Activated naive CD4-positive, alpha-beta T cell treated with anti-CD3 and anti-CD28 coated beads, Interleukin-2, amount 50 U/mL, for 24 hours (primary cell): ENCODE data around the gene ATP6V1G1.
A peak's percentile ranks its signal among the peaks of the same experiment; 100 is the strongest.

Experiments
- H3K27ac Mint-ChIP-seq: one replicate; pipeline ENCODE4 v1.8.0; 2021; ENCODE audit warnings: mild to moderate bottlenecking, mixed read lengths
- H3K27me3 Mint-ChIP-seq: one replicate; pipeline ENCODE4 v1.8.0; 2021; ENCODE audit warnings: mixed read lengths
- H3K36me3 Mint-ChIP-seq: one replicate; pipeline ENCODE4 v1.8.0; 2021; ENCODE audit warnings: mixed read lengths
- H3K4me1 Mint-ChIP-seq: one replicate; pipeline ENCODE4 v1.8.0; 2021; ENCODE audit warnings: mixed read lengths
- H3K4me3 Mint-ChIP-seq: one replicate; pipeline ENCODE4 v1.8.0; 2021; ENCODE audit warnings: mild to moderate bottlenecking, mixed read lengths
- H3K9me3 Mint-ChIP-seq: one replicate; pipeline ENCODE4 v1.8.0; 2021; ENCODE audit warnings: mixed read lengths

Gene ATP6V1G1

DNA sequence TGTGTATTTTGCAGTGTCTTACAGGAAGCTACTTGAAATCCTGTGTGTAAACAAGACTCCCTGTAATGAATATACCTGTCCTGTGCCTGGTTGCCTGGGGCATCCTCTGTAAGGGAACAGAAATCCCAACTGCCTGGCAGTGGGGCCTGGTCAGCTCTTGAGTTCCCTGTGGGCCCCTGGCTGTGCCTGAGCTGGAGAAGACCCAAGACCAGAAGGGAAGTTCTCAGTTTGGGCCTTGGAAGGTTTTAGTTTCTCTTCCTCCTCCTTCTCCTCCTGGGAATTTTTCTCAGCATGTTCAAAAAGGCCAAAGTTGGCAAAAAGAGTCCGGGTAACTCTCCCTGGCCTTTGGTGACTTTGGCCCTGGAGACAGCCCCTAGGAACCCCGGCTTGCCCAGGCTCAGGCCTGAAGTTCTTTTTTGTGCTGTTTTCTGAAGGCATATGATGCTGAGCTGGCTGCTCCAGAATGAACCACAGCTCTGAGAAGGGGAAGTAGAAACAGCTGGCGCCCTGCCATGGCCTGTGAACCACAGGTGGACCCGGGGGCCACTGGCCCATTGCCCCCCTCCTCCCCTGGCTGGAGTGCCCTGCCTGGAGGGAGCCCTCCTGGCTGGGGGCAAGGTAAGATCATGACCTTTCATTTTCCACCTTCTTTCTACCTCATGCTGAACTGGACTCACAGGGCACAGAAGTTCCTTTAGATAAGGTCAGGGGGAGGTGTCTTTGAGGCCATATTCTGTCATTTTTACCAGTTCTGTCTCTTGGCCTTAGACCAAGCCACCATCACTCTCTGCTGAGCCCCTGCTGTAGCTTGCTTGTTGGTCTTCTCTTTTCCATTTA is 29.3 kb downstream of the ATP6V1G1 start:
- Mint-ChIP-seq H3K4me1 (peaks cover 68% of the 10 kb centered on the region), H3K4me3 (peak overlapping the region; percentile 36), H3K36me3 (peaks cover 14% of the 10 kb centered on the region)

DNA sequence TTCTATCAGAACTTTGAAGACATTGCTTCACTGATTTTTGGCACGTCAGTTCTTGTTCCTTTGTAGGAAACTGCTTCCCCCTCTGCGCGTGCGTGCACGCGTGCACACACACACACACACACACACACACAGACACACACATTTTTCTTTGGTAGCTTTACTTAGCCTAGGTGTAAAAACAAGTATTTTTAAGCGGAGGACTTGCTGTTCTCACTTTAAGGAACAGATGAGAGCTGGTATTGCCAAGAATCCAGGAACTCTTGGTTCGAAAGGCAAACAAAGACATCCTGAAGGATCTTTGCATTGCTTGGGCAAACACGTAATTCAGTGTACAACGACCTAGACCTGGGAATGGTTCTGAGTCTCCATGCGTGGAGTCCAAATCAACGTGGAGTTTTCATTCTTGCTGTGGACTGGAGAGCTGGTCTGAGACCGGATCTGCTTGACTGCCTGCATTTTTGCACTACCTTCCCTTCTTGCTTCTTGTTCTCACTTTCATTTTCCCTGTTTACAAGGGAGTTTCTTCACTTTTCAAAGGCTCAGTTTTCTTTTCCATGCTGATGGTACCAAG is 31.7 kb downstream of the ATP6V1G1 start:
- Mint-ChIP-seq H3K27me3 (no peaks in the 10 kb centered on the region), H3K27ac (peak overlapping the region; percentile 92), H3K36me3 (peaks cover 17% of the 10 kb centered on the region), H3K4me3 (peak overlapping the region; percentile 82), H3K9me3 (no peaks in the 10 kb centered on the region), H3K4me1 (peaks cover 48% of the 10 kb centered on the region)

More for the DNA sequence above, 29.3 kb downstream of the ATP6V1G1 start:
- Mint-ChIP-seq H3K27me3 (no peaks in the 10 kb centered on the region), H3K9me3 (no peaks in the 10 kb centered on the region), H3K27ac (peak overlapping the region; percentile 91)

DNA sequence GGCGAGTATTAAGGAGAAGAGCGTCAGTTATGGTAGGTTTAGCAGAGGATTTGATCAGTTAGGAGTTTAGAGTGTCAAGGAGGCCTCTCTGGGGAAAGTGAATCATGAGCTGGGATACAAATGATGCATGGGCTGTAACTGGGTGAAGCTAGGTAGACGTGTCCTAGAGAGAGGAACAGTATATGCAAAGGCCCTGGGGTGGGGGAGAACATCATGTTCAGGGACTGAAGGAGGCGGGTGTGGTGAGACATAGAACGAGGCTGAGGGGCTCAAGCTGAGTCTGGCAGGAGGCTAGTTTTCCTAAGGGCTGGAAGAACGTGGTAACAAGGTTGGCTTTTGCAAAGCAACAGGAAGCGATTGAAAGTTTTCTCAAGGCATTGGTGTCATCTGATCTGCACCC is 34.0 kb downstream of the ATP6V1G1 start:
- Mint-ChIP-seq H3K27me3 (no peaks in the 10 kb centered on the region), H3K9me3 (no peaks in the 10 kb centered on the region), H3K36me3 (peaks cover 14% of the 10 kb centered on the region), H3K4me3 (no peak overlapping the region), H3K27ac (no peak overlapping the region), H3K4me1 (peaks cover 36% of the 10 kb centered on the region)

DNA sequence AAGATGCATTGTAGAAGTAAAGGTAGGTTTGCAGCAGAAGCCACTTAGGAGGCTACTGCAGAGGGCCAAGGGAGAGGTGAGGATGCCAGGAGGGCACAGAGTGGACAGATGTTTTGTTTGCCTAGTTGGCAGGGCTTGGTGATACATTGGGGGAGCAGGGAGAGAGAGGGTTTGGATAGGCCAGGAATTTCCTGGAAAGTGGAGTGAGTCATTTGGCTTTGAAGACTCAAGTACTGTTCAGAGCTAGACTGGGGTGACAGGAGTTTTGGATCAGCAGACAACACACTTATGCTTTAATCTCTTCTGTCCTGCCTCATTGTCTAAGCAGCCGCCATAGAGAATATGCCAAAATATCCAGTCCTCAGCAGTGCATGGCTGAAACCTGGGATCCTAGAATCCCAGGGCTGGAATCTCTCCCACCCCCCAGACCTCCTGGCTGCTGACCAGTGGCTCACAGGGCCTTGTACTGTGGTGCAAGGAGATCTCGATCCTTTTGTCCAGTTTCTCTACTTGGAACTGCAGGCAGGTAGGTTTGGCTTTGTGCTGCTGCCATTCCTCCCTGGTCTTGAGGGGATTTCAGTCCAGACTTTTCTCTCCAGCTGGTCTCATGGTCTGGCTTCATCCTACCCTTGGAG is 34.5 kb downstream of the ATP6V1G1 start:
- Mint-ChIP-seq H3K4me1 (peaks cover 31% of the 10 kb centered on the region), H3K4me3 (no peak overlapping the region), H3K9me3 (no peaks in the 10 kb centered on the region), H3K27ac (no peak overlapping the region), H3K27me3 (no peaks in the 10 kb centered on the region), H3K36me3 (peaks cover 16% of the 10 kb centered on the region)

DNA sequence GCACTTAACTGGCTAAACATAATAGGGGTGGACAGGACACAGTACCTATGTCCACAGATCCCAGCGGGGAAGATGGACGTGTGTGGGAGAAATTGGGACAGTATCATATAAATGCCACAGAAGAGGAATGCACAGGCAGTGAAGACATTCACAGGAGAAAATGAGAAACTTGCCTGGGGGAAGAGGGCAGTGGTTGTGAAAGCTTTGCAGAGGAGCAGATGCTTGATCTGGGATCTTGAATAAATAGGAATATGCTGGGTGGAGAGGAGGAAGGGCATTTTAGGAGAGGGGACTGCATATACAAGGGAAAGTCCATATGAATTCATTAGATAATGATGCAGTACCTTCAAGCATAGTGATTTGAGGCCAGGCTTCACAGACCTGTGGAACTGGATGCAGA is 37.1 kb downstream of the ATP6V1G1 start:
- H3K36me3 Mint-ChIP-seq: peaks cover 16% of the 10 kb centered on the region
- no peak overlapping the region for H3K4me3 Mint-ChIP-seq
- H3K9me3 Mint-ChIP-seq: no peaks in the 10 kb centered on the region
- H3K27me3 Mint-ChIP-seq: no peaks in the 10 kb centered on the region
- H3K27ac Mint-ChIP-seq: peak overlapping the region; percentile 15
- H3K4me1 Mint-ChIP-seq: peaks cover 13% of the 10 kb centered on the region

DNA sequence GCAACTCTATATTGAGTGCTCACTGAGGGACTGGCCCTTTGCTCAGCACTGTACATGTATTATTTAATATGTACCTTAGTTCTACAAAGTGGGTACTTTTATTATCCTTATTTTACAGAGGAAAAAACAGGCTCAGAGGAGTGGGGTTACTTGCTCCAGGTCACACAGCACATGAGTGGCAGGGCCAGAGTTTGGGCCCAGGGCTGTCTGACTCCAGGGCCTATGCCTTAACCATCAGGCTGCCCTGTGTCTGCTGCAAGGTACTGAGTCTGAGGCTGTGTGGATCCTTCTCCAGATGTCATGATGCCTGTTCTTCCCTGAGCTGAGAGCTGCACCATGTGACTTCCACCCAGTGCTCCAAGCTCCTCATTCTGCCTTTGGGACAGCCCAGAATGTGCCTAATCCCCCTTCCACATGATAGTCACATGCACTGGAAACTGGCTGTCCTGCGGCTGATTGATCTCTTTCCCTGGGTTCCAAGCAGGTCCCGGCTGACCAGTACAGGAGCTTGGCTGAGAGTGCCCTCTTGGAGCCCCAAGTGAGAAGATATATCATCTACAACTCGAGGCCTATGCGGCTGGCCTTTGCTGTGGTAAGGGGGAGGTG is 38.9 kb downstream of the ATP6V1G1 start:
- Mint-ChIP-seq H3K4me1 (peaks cover 8% of the 10 kb centered on the region), H3K4me3 (no peak overlapping the region), H3K27me3 (no peaks in the 10 kb centered on the region), H3K36me3 (peaks cover 14% of the 10 kb centered on the region), H3K9me3 (no peaks in the 10 kb centered on the region), H3K27ac (no peak overlapping the region)

DNA sequence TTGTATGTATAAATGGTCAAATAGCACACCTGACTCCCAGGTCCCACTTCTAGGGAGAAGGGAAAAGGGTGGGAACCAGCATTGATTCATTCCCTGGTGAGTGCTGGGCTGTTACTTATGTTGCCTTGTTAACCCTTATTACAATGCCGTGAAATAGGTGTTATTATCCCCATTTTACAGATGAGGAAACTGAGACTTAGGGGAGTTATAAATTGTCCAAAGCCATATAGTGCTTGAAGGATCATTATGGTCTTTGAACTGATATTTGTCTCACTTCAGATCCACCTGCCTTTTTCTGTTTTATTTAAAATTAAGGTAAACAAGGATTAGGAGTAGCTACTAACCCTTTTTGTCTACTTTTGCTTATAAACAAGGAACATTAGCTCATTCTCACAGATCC is 40.0 kb downstream of the ATP6V1G1 start:
- no peaks in the 10 kb centered on the region for H3K9me3 Mint-ChIP-seq

DNA sequence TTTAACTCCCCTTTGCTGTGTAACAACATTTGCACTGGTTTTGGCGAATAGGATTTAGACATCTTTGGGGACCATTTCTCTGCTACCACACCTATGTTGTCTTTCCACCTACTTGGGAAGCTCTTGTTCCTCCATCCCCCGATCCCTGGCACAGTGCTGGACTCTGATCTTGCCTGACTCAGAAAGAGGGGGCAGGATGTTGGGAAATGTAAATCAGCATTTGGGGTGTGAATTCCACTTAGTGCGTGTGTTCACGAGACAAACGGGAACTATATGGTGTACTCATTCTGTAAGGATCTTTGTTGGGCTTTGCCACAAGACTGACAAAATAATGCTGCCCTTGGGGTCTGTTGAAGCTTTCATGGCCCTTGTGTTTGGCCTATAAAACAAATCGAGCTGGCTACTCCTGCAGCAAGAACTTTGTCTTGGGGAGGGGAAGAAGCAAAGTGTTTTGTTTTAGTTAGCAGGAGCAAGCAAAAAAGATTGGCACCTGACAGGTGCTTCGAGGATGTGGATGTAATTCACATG is 42.1 kb downstream of the ATP6V1G1 start:
- Mint-ChIP-seq H3K9me3 (no peaks in the 10 kb centered on the region), H3K36me3 (peaks cover 9% of the 10 kb centered on the region), H3K27me3 (no peaks in the 10 kb centered on the region), H3K4me3 (no peak overlapping the region), H3K4me1 (peaks cover under 1% of the 10 kb centered on the region), H3K27ac (no peak overlapping the region)

More for the DNA sequence above, 40.0 kb downstream of the ATP6V1G1 start:
- Mint-ChIP-seq H3K27ac (no peak overlapping the region), H3K36me3 (peaks cover 7% of the 10 kb centered on the region), H3K4me3 (no peak overlapping the region), H3K27me3 (no peaks in the 10 kb centered on the region), H3K4me1 (peaks cover 4% of the 10 kb centered on the region)

DNA sequence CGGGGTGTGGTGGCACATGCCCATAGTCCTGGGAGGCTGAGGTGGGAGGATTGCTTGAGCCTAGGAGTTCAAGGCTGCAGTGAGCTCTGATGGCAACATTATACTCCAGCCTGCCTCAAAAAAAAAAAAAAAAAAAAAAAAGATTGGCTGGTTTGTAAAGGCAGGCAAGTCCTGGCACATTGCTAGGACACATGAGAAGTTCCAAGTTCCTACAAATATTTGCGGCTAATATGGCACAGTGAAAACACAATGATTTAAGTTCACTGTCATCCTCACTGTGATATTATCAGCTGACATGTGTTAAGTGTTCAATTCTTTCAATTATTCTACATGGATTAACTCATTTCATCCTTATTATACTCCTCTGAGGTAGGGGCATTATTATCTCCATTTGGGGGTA is 43.6 kb downstream of the ATP6V1G1 start:
- peak overlapping the region; percentile 57 for H3K27ac Mint-ChIP-seq
- no peaks in the 10 kb centered on the region for H3K27me3 Mint-ChIP-seq
- H3K4me1 Mint-ChIP-seq: no peaks in the 10 kb centered on the region
- H3K4me3 Mint-ChIP-seq: no peak overlapping the region
- H3K9me3 Mint-ChIP-seq: no peaks in the 10 kb centered on the region
- H3K36me3 Mint-ChIP-seq: peaks cover 9% of the 10 kb centered on the region

DNA sequence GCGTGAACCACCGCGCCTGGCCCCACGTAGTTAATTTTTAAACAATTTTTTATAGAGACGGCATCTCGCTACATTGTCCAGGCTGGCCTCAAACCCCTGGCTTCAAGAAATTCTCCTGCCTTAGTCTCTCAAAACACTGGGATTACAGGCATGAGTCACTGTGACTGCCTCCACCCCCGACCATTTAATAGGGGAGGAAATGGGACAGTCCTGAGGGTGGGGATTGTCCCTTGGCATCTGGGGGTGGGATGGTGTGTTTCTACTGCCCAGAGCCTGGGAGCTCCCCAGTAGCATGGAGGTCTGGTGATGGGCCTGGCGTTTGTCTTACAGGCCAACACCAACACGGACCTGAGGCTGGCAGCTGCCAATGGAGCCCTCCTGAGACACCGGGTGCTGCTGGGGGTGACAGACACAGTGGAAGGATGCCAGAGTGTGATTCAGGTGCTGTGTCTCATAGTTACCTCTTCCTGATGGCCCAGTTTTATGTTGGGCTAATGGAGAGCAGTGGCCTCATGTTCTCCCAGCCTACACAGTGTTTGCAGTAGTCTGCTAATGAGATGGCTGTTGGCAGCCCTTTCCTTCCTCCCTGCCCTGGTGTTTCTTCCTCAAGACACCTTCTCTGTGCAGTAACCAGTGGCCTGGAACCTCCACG is 46.0 kb downstream of the ATP6V1G1 start:
- Mint-ChIP-seq H3K4me1 (no peaks in the 10 kb centered on the region), H3K36me3 (peaks cover 10% of the 10 kb centered on the region), H3K27ac (peak overlapping the region; percentile 35), H3K27me3 (no peaks in the 10 kb centered on the region), H3K4me3 (no peak overlapping the region), H3K9me3 (no peaks in the 10 kb centered on the region)

DNA sequence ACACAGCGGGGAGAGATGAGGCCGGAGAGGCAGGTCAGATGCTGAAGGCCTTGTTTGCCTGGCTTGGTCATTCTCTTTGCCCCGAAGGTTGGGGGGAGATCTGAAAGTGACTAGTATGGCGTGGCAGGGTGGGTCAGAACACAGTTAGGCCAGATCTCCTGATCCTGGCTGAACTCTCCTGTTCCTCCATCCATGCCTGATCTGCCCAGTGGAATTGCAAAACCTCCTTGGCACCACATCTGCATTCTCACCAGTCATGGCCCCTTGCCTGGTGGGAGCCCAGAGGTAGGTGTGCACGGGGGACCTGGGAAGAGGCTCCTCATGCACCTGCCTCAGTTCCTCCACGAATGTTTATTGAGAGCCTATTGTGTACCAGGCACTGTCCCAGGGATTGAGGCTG is 46.8 kb downstream of the ATP6V1G1 start:
- no peaks in the 10 kb centered on the region for H3K27me3 Mint-ChIP-seq
- peaks cover 11% of the 10 kb centered on the region for H3K36me3 Mint-ChIP-seq
- H3K4me3 Mint-ChIP-seq: no peak overlapping the region
- no peaks in the 10 kb centered on the region for H3K4me1 Mint-ChIP-seq
- H3K9me3 Mint-ChIP-seq: no peaks in the 10 kb centered on the region
- no peak overlapping the region for H3K27ac Mint-ChIP-seq

DNA sequence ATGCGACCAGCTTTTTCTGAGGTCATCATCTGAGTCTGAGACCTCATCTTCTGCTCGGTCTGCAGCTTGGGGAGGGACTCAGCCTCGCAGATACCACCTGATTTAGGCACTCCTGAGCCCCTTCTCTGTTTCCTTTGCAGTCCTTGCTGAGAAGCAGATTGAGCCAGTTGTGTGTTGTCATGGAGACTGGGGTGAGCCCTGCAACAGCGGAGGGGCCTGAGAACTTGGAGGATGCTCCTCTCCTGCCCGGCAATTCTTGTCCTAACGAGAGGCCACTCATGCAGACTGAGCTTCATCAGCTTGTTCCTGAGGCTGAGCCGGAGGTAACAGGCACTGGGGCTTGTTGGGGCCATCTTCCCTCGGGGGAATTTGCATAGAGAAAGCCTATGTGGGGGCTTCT is 50.8 kb downstream of the ATP6V1G1 start:
- H3K36me3 Mint-ChIP-seq: peaks cover 15% of the 10 kb centered on the region
- peaks cover 6% of the 10 kb centered on the region for H3K4me1 Mint-ChIP-seq
- no peak overlapping the region for H3K27ac Mint-ChIP-seq
- H3K27me3 Mint-ChIP-seq: no peaks in the 10 kb centered on the region
- no peaks in the 10 kb centered on the region for H3K9me3 Mint-ChIP-seq
- H3K4me3 Mint-ChIP-seq: no peak overlapping the region

DNA sequence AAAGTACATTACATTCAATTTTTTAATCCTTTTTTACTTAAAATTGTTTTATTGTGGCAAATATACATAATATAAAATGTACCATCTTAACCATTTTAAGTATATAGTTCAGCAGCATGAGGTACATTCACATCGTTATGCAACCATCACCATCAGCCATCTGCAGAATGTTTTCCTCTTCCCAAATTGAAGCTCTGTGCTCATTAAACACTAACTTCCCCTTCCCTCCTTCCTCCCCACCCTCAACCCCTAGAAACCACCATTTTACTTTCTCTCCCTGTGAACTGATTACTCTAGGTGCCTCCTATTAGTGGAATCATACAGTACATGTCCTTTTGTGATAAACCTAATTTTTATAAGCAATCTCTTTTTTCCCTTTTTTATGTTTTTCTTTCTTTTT is 54.4 kb downstream of the ATP6V1G1 start:
- H3K36me3 Mint-ChIP-seq: peaks cover 29% of the 10 kb centered on the region
- no peaks in the 10 kb centered on the region for H3K27me3 Mint-ChIP-seq
- H3K4me1 Mint-ChIP-seq: peaks cover 6% of the 10 kb centered on the region
- H3K4me3 Mint-ChIP-seq: peak overlapping the region; percentile 36
- no peaks in the 10 kb centered on the region for H3K9me3 Mint-ChIP-seq
- peak overlapping the region; percentile 87 for H3K27ac Mint-ChIP-seq

DNA sequence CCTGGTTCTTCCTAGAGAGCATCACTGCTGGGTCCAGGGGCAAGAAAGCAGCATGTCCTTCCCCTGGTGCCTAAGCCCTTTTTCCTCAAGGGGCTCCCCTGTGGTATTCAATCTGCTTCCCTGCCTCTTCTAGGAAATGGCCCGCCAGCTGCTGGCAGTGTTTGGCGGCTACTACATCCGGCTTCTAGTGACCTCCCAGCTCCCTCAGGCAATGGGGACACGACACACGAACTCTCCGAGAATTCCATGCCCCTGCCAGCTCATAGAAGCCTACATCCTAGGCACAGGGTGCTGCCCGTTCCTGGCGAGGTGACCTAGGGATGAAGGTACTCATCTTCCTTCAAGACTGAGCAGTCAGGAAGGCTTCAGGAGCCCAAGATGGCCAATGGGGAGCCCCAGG is 55.4 kb downstream of the ATP6V1G1 start:
- H3K9me3 Mint-ChIP-seq: no peaks in the 10 kb centered on the region
- no peak overlapping the region for H3K4me3 Mint-ChIP-seq
- H3K27me3 Mint-ChIP-seq: no peaks in the 10 kb centered on the region
- H3K27ac Mint-ChIP-seq: no peak overlapping the region
- H3K36me3 Mint-ChIP-seq: peaks cover 34% of the 10 kb centered on the region
- H3K4me1 Mint-ChIP-seq: peaks cover 6% of the 10 kb centered on the region

DNA sequence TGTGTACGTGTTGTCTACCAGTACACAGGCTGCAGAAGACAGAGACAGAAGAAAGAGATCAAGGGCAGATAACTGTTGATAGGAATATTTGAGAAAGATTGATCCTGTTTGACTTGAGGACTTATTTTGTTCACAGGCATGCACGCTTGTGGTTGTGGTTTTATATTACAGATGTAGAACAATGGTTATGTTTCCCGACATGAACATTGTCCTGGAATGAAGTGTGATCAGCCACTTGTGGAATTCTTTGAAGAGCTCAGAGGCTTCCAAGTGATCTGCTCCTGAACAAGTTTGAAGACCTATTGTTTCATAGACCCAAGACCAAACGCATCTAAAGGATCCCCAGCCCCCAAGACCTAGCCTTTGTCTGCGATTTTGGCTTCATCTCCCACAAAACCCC is 56.3 kb downstream of the ATP6V1G1 start:
- H3K36me3 Mint-ChIP-seq: peaks cover 36% of the 10 kb centered on the region

More for the DNA sequence above, 56.3 kb downstream of the ATP6V1G1 start:
- Mint-ChIP-seq H3K27me3 (no peaks in the 10 kb centered on the region), H3K9me3 (no peaks in the 10 kb centered on the region), H3K4me1 (peaks cover 6% of the 10 kb centered on the region), H3K4me3 (no peak overlapping the region), H3K27ac (no peak overlapping the region)
